WTC11 (cell line): ENCODE measurements around the gene RAB3GAP1. TPM values are rescaled to one million over a fixed set of nuclear protein-coding genes. Genes with fewer than 3 reads are reported as not detected.

Experiments
- ATAC-seq: fragments of 200-7000 bp; cut with Tn5 transposase; 2 replicates; pipeline ENCODE4 v1.10.0; 2021; ENCODE audit warnings: mild to moderate bottlenecking, moderate library complexity
- CTCF ChIA-PET: fragments of 300-600 bp; sonication (Branson Sonifier 250); formaldehyde crosslinking; loops from one replicate; lab custom pipeline; 2021; ENCODE audit warnings: antibody characterized with exemption; lab: Charles Lee
- POLR2A ChIA-PET: fragments of 350-600 bp; sonication (Branson Sonifier 250); formaldehyde crosslinking; loops from one replicate; lab custom pipeline; 2021; ENCODE audit warnings: antibody characterized with exemption; lab: Charles Lee
- DNase-seq: peaks from one replicate; pipeline ENCODE4 v3.0.0; 2021; ENCODE audit warnings: low spot score
- H3K27ac Mint-ChIP-seq: 2 replicates; pipeline ENCODE4 v1.8.0; 2021; ENCODE audit warnings: mixed read lengths
- H3K27me3 Mint-ChIP-seq: 2 replicates; pipeline ENCODE4 v1.8.0; 2021; ENCODE audit warnings: low read depth, mild to moderate bottlenecking, moderate library complexity, mixed read lengths
- H3K36me3 Mint-ChIP-seq: 2 replicates; pipeline ENCODE4 v1.8.0; 2021; ENCODE audit warnings: mixed read lengths
- H3K4me1 Mint-ChIP-seq: 2 replicates; pipeline ENCODE4 v1.8.0; 2022; ENCODE audit warnings: mixed read lengths
- H3K4me3 Mint-ChIP-seq: 2 replicates; pipeline ENCODE4 v1.8.0; 2021; ENCODE audit warnings: mild to moderate bottlenecking, moderate library complexity, mixed read lengths
- H3K9me3 Mint-ChIP-seq: 2 replicates; pipeline ENCODE4 v1.8.0; 2021; ENCODE audit warnings: mixed read lengths
- CBFB ChIP-seq: sonication (generic); formaldehyde crosslinking; IDR thresholded peaks from 2 replicates; pipeline ENCODE4 v1.8.1; 2022; ENCODE audit warnings: mild to moderate bottlenecking, low read depth, missing genetic modification reagents
- CTCF ChIP-seq: fragments of 200-600 bp; IDR thresholded peaks from 2 replicates; pipeline ENCODE4 v1.8.0; 2022; ENCODE audit warnings: antibody characterized with exemption
- EMX1 ChIP-seq: fragments of 250-450 bp; sonication (Bioruptor Pico); IDR thresholded peaks from 2 replicates; pipeline ENCODE4 v1.8.0; 2021; ENCODE audit warnings: mild to moderate bottlenecking
- ERG ChIP-seq: fragments of 250-450 bp; sonication (Bioruptor Pico); IDR thresholded peaks from 2 replicates; pipeline ENCODE4 v1.8.0; 2021; ENCODE audit warnings: mild to moderate bottlenecking
- FOXJ3 ChIP-seq: sonication (generic); formaldehyde crosslinking; IDR thresholded peaks from 2 replicates; pipeline ENCODE4 v1.9.0; 2021; ENCODE audit warnings: missing genetic modification reagents, mild to moderate bottlenecking, borderline replicate concordance
- FOXP1 ChIP-seq: sonication (generic); formaldehyde crosslinking; IDR thresholded peaks from 2 replicates; pipeline ENCODE4 v1.8.0; 2022; ENCODE audit warnings: missing genetic modification reagents, mild to moderate bottlenecking, moderate library complexity, borderline replicate concordance
- GABPB1 ChIP-seq: sonication (generic); formaldehyde crosslinking; IDR thresholded peaks from 2 replicates; pipeline ENCODE4 v1.8.1; 2023; ENCODE audit warnings: mild to moderate bottlenecking, missing genetic modification reagents
- HMGA2 ChIP-seq: fragments of 250-450 bp; sonication (Bioruptor Pico); IDR thresholded peaks from 2 replicates; pipeline ENCODE4 v1.4.0; 2021; ENCODE audit warnings: mild to moderate bottlenecking, moderate library complexity
- NR1H2 ChIP-seq: sonication (generic); formaldehyde crosslinking; IDR thresholded peaks from 2 replicates; pipeline ENCODE4 v1.9.0; 2021; ENCODE audit warnings: mild to moderate bottlenecking, moderate library complexity, missing genetic modification reagents
- NR3C1 ChIP-seq: sonication (generic); formaldehyde crosslinking; conservative IDR thresholded peaks from 2 replicates; pipeline ENCODE4 v1.8.1; 2023; ENCODE audit warnings: low read depth, mild to moderate bottlenecking, missing genetic modification reagents
- PRDM15 ChIP-seq: sonication (generic); formaldehyde crosslinking; IDR thresholded peaks from 2 replicates; pipeline ENCODE4 v1.8.0; 2022; ENCODE audit warnings: missing genetic modification reagents
- ZBTB21 ChIP-seq: sonication (generic); formaldehyde crosslinking; IDR thresholded peaks from 2 replicates; pipeline ENCODE4 v1.8.1; 2023; ENCODE audit warnings: mild to moderate bottlenecking, missing genetic modification reagents, borderline replicate concordance
- ZNF317 ChIP-seq: sonication (generic); formaldehyde crosslinking; IDR thresholded peaks from 2 replicates; pipeline ENCODE4 v1.8.1; 2023; ENCODE audit warnings: low read depth, mild to moderate bottlenecking, moderate library complexity, missing genetic modification reagents, borderline replicate concordance
- total RNA-seq: library from RNA; stranded (reverse); gene quantifications from 3 replicates; pipeline ENCODE4 v1.2.3, GENCODE V29; 2021
- TF ChIP-seq, protein P1 (sequence below): sonication (generic); formaldehyde crosslinking; IDR thresholded peaks from 2 replicates; pipeline ENCODE4 v1.8.0; 2023; ENCODE audit warnings: missing genetic modification reagents
- TF ChIP-seq, protein P2 (sequence below): sonication (generic); formaldehyde crosslinking; IDR thresholded peaks from 2 replicates; pipeline ENCODE4 v1.8.0; 2022; ENCODE audit warnings: mild to moderate bottlenecking, missing genetic modification reagents
- TF ChIP-seq, protein P3 (sequence below): fragments of 250-450 bp; sonication (Bioruptor Pico); IDR thresholded peaks from 2 replicates; pipeline ENCODE4 v1.9.0; 2021; ENCODE audit warnings: moderate library complexity, mild to moderate bottlenecking, inconsistent platforms, borderline replicate concordance

Gene RAB3GAP1
- total RNA-seq, 1 experiment from 2014 or later: 27.6 TPM

GRCh38 chr2:135052997-135053474, 944 bp downstream of the RAB3GAP1 start (continued):
- no peak for TF ChIP-seq HMGA2 (CRISPR knock-in tag)
- no peak for TF ChIP-seq ERG (CRISPR knock-in tag)
- no peak for TF ChIP-seq PRDM15 (CRISPR knock-in tag)
- TF ChIP-seq ZBTB21 (CRISPR knock-in tag): no peak
- TF ChIP-seq, protein P1, sequence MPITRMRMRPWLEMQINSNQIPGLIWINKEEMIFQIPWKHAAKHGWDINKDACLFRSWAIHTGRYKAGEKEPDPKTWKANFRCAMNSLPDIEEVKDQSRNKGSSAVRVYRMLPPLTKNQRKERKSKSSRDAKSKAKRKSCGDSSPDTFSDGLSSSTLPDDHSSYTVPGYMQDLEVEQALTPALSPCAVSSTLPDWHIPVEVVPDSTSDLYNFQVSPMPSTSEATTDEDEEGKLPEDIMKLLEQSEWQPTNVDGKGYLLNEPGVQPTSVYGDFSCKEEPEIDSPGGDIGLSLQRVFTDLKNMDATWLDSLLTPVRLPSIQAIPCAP (CRISPR knock-in tag): no peak

- peak overlapping the region; percentile 60; the same call in 1 of the 2 replicates for H3K27ac Mint-ChIP-seq
- no peak overlapping the region for H3K4me3 Mint-ChIP-seq
- DNase-seq (no peak), ATAC-seq (no peak)
- no peaks in the 10 kb centered on the region for H3K27me3 Mint-ChIP-seq
- ChIA-PET POLR2A (no interaction called here), CTCF (interaction anchor here (1.1 kb wide), 1 partner anchor 12 kb away, joined by 3 read pairs; no protein-coding TSS in a partner anchor)
- peaks cover 15% of the 10 kb centered on the region for H3K4me1 Mint-ChIP-seq
- H3K36me3 Mint-ChIP-seq: peaks cover 11% of the 10 kb centered on the region
- no peaks in the 10 kb centered on the region for H3K9me3 Mint-ChIP-seq
- no peak for TF ChIP-seq EMX1
- TF ChIP-seq ZNF317 (CRISPR knock-in tag): no peak
- no peak for TF ChIP-seq NR3C1 (CRISPR knock-in tag)
- TF ChIP-seq CBFB (CRISPR knock-in tag): no peak
- TF ChIP-seq, protein P2, sequence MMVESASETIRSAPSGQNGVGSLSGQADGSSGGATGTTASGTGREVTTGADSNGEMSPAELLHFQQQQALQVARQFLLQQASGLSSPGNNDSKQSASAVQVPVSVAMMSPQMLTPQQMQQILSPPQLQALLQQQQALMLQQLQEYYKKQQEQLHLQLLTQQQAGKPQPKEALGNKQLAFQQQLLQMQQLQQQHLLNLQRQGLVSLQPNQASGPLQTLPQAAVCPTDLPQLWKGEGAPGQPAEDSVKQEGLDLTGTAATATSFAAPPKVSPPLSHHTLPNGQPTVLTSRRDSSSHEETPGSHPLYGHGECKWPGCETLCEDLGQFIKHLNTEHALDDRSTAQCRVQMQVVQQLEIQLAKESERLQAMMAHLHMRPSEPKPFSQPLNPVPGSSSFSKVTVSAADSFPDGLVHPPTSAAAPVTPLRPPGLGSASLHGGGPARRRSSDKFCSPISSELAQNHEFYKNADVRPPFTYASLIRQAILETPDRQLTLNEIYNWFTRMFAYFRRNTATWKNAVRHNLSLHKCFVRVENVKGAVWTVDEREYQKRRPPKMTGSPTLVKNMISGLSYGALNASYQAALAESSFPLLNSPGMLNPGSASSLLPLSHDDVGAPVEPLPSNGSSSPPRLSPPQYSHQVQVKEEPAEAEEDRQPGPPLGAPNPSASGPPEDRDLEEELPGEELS: no peak
- TF ChIP-seq FOXJ3 (CRISPR knock-in tag): no peak
- no peak for TF ChIP-seq NR1H2 (CRISPR knock-in tag)
Observed at GRCh38 chr2:135055182-135055786, 3.2 kb downstream of the RAB3GAP1 start.

GRCh38 chr2:135056790-135057189, 4.7 kb downstream of the RAB3GAP1 start:
- TF ChIP-seq CTCF (no peak), HMGA2 (CRISPR knock-in tag) (no peak), ZBTB21 (CRISPR knock-in tag) (no peak), FOXP1 (CRISPR knock-in tag) (no peak), GABPB1 (peak; percentile 99)
- TF ChIP-seq, protein P3, sequence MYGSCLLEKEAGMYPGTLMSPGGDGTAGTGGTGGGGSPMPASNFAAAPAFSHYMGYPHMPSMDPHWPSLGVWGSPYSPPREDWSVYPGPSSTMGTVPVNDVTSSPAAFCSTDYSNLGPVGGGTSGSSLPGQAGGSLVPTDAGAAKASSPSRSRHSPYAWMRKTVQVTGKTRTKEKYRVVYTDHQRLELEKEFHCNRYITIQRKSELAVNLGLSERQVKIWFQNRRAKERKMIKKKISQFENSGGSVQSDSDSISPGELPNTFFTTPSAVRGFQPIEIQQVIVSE (CRISPR knock-in tag): no peak
- no peak overlapping the region for H3K4me3 Mint-ChIP-seq
- peaks cover 19% of the 10 kb centered on the region for H3K36me3 Mint-ChIP-seq
- H3K27me3 Mint-ChIP-seq: no peaks in the 10 kb centered on the region
- ATAC-seq (no peak), DNase-seq (no peak)
- ChIA-PET POLR2A (no interaction called here), CTCF (no interaction called here)
- H3K4me1 Mint-ChIP-seq: peaks cover 10% of the 10 kb centered on the region
- H3K9me3 Mint-ChIP-seq: no peaks in the 10 kb centered on the region
- no peak overlapping the region for H3K27ac Mint-ChIP-seq
